OCI-LY3 (cell line): ENCODE measurements around the gene SEMA4A.
"Not testable (repeated sequence)": the region's sequence is repeated elsewhere in the genome, so short reads cannot be mapped to it uniquely, and the experiment has no call there.

Source experiments
- EZH2phosphoT487 ChIP-seq: fragments of 200-600 bp; shearing (Covaris generic); IDR thresholded peaks from 2 replicates; pipeline ENCODE4 v1.6.1; 2018; ENCODE audit warnings: antibody characterized with exemption, mixed run types, low read depth
- TF ChIP-seq, protein P1 (sequence below): fragments of 200-600, 300-600 bp; sonication (generic); IDR thresholded peaks from 2 replicates; pipeline ENCODE4 v1.5.1; 2014; ENCODE audit warnings: antibody characterized with exemption, low read length, low read depth

DNA sequence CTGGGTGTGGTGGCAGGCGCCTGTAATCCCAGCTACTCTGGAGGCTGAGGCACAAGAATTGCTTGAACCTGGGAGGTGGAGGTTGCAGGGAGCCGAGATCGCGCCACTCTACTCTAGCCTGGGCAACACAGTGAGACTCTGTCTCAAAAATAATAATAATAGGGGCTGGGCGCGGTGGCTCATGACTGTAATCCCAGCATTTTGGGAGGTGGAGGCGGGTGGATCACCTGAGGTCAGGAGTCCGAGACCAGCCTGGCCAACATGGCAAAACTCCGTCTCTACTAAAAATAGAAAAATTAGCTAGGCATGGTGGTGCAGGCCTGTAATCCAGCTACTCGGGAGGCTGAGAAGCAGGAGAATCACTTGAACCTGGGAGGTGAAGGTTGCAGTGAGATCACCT lies 27.8 kb upstream of the SEMA4A start:
- TF ChIP-seq, protein P1, sequence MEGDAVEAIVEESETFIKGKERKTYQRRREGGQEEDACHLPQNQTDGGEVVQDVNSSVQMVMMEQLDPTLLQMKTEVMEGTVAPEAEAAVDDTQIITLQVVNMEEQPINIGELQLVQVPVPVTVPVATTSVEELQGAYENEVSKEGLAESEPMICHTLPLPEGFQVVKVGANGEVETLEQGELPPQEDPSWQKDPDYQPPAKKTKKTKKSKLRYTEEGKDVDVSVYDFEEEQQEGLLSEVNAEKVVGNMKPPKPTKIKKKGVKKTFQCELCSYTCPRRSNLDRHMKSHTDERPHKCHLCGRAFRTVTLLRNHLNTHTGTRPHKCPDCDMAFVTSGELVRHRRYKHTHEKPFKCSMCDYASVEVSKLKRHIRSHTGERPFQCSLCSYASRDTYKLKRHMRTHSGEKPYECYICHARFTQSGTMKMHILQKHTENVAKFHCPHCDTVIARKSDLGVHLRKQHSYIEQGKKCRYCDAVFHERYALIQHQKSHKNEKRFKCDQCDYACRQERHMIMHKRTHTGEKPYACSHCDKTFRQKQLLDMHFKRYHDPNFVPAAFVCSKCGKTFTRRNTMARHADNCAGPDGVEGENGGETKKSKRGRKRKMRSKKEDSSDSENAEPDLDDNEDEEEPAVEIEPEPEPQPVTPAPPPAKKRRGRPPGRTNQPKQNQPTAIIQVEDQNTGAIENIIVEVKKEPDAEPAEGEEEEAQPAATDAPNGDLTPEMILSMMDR = not testable (repeated sequence)
- not testable (repeated sequence) for TF ChIP-seq EZH2phosphoT487
